Measurements from ENCODE around the gene MPV17. TPM values are rescaled to one million over a fixed set of nuclear protein-coding genes. Genes with fewer than 3 reads are reported as not detected.
"Not testable (repeated sequence)": the region's sequence is repeated elsewhere in the genome, so short reads cannot be mapped to it uniquely, and the experiment has no call there.

Gene MPV17
- total RNA-seq, 1 experiment from 2014 or later, result 50.6 TPM

DNA sequence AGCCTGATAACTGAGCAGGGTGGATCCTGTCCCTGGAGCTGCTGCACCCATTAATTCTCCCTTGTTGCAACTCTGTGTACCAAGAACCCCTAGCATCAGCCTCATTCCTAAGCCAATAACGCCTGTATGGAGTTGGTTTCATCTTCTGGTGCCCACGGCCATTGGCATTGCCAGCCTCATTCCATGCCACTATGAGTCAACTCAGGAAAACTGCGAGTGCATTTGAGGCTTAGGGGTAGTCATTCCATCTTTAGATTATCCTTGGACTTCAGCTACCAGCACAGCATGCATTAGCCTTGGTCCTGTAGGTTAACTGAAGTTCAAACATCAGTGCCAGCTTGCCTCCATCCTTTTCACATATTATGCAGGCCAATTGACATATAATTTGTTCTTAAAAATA, 42.1 kb downstream of the MPV17 start:
- POLR2A ChIA-PET, result no interaction called here
- Mint-ChIP-seq H3K27me3 (ENCODE audit: insufficient read depth, unreplicated experiment) (no peaks in the 10 kb centered on the region), H3K4me3 (ENCODE audit: unreplicated experiment) (no peak overlapping the region), H3K9me3 (ENCODE audit: unreplicated experiment) (no peaks in the 10 kb centered on the region), H3K27ac (ENCODE audit: unreplicated experiment) (no peak overlapping the region), H3K4me1 (ENCODE audit: low read depth, unreplicated experiment) (peaks cover 24% of the 10 kb centered on the region), H3K36me3 (ENCODE audit: insufficient read depth, unreplicated experiment) (no peaks in the 10 kb centered on the region)
- DNase-seq, result no peak
- H3K4me1 ChIP-seq, result peaks cover 7% of the 10 kb centered on the region
- BruUV-seq (replicated peaks), result no TSS peak
- TF ChIP-seq, protein P1, sequence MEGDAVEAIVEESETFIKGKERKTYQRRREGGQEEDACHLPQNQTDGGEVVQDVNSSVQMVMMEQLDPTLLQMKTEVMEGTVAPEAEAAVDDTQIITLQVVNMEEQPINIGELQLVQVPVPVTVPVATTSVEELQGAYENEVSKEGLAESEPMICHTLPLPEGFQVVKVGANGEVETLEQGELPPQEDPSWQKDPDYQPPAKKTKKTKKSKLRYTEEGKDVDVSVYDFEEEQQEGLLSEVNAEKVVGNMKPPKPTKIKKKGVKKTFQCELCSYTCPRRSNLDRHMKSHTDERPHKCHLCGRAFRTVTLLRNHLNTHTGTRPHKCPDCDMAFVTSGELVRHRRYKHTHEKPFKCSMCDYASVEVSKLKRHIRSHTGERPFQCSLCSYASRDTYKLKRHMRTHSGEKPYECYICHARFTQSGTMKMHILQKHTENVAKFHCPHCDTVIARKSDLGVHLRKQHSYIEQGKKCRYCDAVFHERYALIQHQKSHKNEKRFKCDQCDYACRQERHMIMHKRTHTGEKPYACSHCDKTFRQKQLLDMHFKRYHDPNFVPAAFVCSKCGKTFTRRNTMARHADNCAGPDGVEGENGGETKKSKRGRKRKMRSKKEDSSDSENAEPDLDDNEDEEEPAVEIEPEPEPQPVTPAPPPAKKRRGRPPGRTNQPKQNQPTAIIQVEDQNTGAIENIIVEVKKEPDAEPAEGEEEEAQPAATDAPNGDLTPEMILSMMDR (IDR thresholded peaks at IDR 0.05; ENCODE audit: insufficient read depth in 1 of 2, low read depth in 1 of 2, low read length in 1 of 2, severe bottlenecking in 1 of 2, unreplicated experiment in 1 of 2), result no peak
- intact Hi-C loops (cut with micrococcal nuclease; ENCODE audit: unreplicated experiment), result loop anchor here (1.0 to 10.0 kb wide), 4 partner anchors 16 to 186 kb away; no protein-coding TSS in a partner anchor
- no peak overlapping the region for H3K4me3 ChIP-seq (ENCODE audit: low read depth, low read length)
- no peaks in the 10 kb centered on the region for H3K27me3 ChIP-seq (replicated peaks; ENCODE audit: control insufficient read depth, insufficient read depth, low read length)
- H3K36me3 ChIP-seq (ENCODE audit: control insufficient read depth, insufficient read depth, low read length), result no peaks in the 10 kb centered on the region
- CTCF ChIA-PET, result interaction anchor here (0.7 to 2.8 kb wide), 4 partner anchors 12 to 319 kb away, joined by 3 to 40 read pairs (median 22); no protein-coding TSS in a partner anchor
- H3K9me3 ChIP-seq, result no peaks in the 10 kb centered on the region

DNA sequence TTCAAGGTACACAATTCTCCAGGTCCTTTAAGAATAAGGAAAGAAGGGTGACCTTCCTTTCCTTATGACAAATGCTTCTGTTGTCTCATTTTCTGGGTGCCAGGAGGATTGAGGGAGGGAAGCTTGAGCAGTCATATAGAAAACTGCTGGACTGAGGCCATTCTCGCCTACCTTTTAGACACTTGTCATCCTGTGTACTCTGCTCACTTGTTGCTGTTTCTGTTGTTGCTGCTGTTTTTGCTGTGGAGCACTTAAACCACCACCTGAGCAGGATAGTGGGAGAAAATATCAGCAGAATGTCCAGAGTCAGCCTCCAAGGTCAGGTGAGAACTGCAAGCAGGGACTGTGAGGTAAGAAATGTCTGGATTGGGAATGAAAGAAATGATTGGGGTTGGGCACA, 44.9 kb downstream of the MPV17 start:
- CTCF ChIA-PET, result interaction anchor here (2.8 kb wide), 1 partner anchor 25 kb away, joined by 40 read pairs; no protein-coding TSS in a partner anchor
- intact Hi-C loops (cut with micrococcal nuclease; ENCODE audit: unreplicated experiment), result no loop called here
- DNase-seq, result no peak

DNA sequence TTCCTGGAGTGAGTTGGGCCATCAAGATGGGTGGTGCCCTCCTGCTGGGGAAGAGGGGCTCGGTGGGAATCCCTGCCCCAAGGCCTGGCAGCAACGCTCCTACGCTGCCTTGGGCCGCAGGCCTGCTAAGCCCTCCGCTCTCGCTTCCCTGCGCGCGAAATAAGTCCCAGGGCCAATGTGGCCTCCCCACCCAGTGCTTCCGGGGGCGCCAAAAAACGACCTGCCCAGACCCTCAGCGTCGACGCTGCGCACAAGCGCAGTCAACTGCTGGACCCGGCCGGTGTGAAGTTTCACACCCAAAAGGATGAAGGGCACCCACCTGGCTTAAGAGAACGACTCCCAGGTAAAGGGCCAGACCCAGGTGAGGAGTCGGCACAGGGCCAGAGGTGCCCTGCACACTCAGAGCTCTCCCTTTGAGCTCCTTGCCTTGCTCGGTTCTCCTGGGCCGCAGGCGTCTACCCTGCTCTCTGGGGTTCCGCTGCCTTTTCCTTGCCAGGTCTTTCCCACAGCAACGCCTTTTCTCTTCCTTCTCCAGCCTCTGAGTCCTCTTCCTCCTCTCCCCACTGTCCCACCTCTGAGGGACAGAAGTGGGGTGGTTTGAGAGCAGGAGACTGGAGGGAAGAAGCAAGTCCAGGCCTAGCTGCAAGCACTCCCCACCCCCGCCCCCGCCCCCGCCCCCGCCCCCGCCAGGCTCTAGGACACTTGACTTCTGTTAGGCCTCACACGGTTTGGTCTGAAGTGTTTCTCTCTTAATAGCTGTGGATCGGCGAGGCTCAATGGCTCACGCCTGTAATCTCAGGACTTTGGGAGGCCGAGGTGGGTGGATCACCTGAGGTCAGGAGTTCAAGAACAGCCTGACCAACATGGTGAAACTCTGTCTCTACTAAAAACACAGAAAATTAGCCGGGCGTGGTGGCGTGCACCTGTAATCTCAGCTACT, 47.4 kb downstream of the MPV17 start, which contains the start of gene DNAJC5G:
TSS of gene DNAJC5G (plus strand) at position 223 of the 940 bp plus-strand sequence. CDS start 1,296 bp downstream, outside the sequence.
- H3K36me3 Mint-ChIP-seq (ENCODE audit: insufficient read depth, unreplicated experiment), result no peaks in the 10 kb centered on the region
- no peak for DNase-seq
- no peaks in the 10 kb centered on the region for H3K27me3 Mint-ChIP-seq (ENCODE audit: insufficient read depth, unreplicated experiment)
- H3K27ac Mint-ChIP-seq (ENCODE audit: unreplicated experiment), result no peak within 1 kb of the TSS
- CTCF ChIA-PET, result interaction anchor here (0.7 to 1.7 kb wide), 2 partner anchors 11 to 12 kb away, joined by 3 to 6 read pairs; no protein-coding TSS in a partner anchor
- no peaks in the 10 kb centered on the region for H3K9me3 ChIP-seq
- no peak within 1 kb of the TSS for H3K4me3 ChIP-seq (ENCODE audit: low read depth, low read length)
- peaks cover 9% of the 10 kb centered on the region for H3K4me1 Mint-ChIP-seq (ENCODE audit: low read depth, unreplicated experiment)
- TF ChIP-seq, protein P1 (IDR thresholded peaks at IDR 0.05; ENCODE audit: insufficient read depth in 1 of 2, low read depth in 1 of 2, low read length in 1 of 2, severe bottlenecking in 1 of 2, unreplicated experiment in 1 of 2), result no peak
- H3K27me3 ChIP-seq (replicated peaks; ENCODE audit: control insufficient read depth, insufficient read depth, low read length), result no peaks in the 10 kb centered on the region
- H3K9me3 Mint-ChIP-seq (ENCODE audit: unreplicated experiment), result no peaks in the 10 kb centered on the region
- H3K36me3 ChIP-seq (ENCODE audit: control insufficient read depth, insufficient read depth, low read length), result no peaks in the 10 kb centered on the region
- no TSS peak for BruUV-seq (replicated peaks)
- POLR2A ChIA-PET, result no interaction called here
- H3K4me3 Mint-ChIP-seq (ENCODE audit: unreplicated experiment), result no peak within 1 kb of the TSS
- intact Hi-C loops (cut with micrococcal nuclease; ENCODE audit: unreplicated experiment), result no loop called here
- H3K4me1 ChIP-seq, result no peaks in the 10 kb centered on the region

More for the DNA sequence above, 44.9 kb downstream of the MPV17 start:
- no peaks in the 10 kb centered on the region for H3K27me3 ChIP-seq (replicated peaks; ENCODE audit: control insufficient read depth, insufficient read depth, low read length)
- no peak overlapping the region for H3K4me3 ChIP-seq (ENCODE audit: low read depth, low read length)
- H3K27me3 Mint-ChIP-seq (ENCODE audit: insufficient read depth, unreplicated experiment), result no peaks in the 10 kb centered on the region
- H3K36me3 ChIP-seq (ENCODE audit: control insufficient read depth, insufficient read depth, low read length), result no peaks in the 10 kb centered on the region
- H3K27ac Mint-ChIP-seq (ENCODE audit: unreplicated experiment), result no peak overlapping the region
- no peaks in the 10 kb centered on the region for H3K9me3 Mint-ChIP-seq (ENCODE audit: unreplicated experiment)
- H3K4me1 ChIP-seq, result peaks cover 3% of the 10 kb centered on the region
- H3K36me3 Mint-ChIP-seq (ENCODE audit: insufficient read depth, unreplicated experiment), result no peaks in the 10 kb centered on the region
- BruUV-seq (replicated peaks), result no TSS peak
- no peak overlapping the region for H3K4me3 Mint-ChIP-seq (ENCODE audit: unreplicated experiment)
- peaks cover 20% of the 10 kb centered on the region for H3K4me1 Mint-ChIP-seq (ENCODE audit: low read depth, unreplicated experiment)
- POLR2A ChIA-PET, result no interaction called here
- TF ChIP-seq, protein P1 (IDR thresholded peaks at IDR 0.05; ENCODE audit: insufficient read depth in 1 of 2, low read depth in 1 of 2, low read length in 1 of 2, severe bottlenecking in 1 of 2, unreplicated experiment in 1 of 2), result no peak
- H3K9me3 ChIP-seq, result no peaks in the 10 kb centered on the region

DNA sequence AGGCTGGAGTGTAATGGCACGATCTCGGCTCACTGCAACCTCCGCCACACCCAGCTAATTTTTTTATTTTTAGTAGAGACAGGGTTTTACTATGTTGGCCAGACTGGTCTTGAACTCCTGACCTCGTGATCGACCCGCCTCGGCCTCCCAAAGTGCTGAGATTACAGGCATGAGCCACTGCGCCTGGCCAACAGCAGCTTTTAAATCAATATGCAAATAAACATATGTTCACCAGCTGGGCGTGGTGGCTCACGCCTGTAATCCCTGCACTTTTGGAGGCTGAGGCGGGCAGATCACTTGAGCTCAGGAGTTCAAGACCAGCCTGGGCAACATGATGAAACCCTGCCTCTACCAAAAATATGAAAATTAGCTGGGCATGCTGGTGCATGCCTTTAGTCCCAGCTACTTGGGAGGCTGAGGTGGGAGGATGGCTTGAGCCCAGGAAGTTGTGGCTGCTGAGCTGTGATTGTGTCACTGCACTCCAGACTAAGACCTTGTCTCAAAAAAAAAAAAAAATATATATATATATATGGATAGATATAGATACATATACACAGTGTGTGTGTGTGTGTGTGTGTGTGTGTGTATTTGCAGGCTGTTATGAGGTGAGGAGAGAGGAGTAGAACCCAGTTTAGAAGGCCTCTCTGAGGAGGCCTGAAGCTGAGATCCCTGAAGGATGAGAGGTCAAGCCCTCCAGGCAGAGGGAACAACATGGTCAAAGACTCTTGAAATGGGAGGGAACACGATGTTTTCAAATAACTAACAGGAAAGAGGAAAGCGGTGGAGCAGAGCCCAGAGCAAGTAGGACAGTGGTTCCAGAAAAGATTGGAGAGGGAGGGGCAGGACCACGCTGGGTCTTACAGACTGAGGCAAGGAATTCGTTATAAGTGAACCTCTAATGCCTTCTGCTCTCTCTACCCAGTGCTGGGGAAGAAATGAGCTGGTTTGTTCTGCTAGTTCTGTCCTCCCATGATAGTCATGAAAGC, 50.1 kb downstream of the MPV17 start:
- H3K4me3 ChIP-seq (ENCODE audit: low read depth, low read length); H3K9me3 ChIP-seq; intact Hi-C loops (cut with micrococcal nuclease; ENCODE audit: unreplicated experiment); POLR2A ChIA-PET; H3K27me3 ChIP-seq (replicated peaks; ENCODE audit: control insufficient read depth, insufficient read depth, low read length); H3K36me3 Mint-ChIP-seq (ENCODE audit: insufficient read depth, unreplicated experiment); H3K27ac Mint-ChIP-seq (ENCODE audit: unreplicated experiment); H3K36me3 ChIP-seq (ENCODE audit: control insufficient read depth, insufficient read depth, low read length); H3K27me3 Mint-ChIP-seq (ENCODE audit: insufficient read depth, unreplicated experiment); H3K4me1 Mint-ChIP-seq (ENCODE audit: low read depth, unreplicated experiment); DNase-seq; H3K4me3 Mint-ChIP-seq (ENCODE audit: unreplicated experiment); H3K9me3 Mint-ChIP-seq (ENCODE audit: unreplicated experiment); BruUV-seq (replicated peaks); H3K4me1 ChIP-seq: not testable (repeated sequence)
- CTCF ChIA-PET, result interaction anchor here (1.1 to 2.6 kb wide), 4 partner anchors 8 to 30 kb away, joined by 3 to 7 read pairs (median 4); partner anchors contain the start of gene TRIM54
